ENCODE data around the gene ZNF774. TPM values are rescaled to one million over a fixed set of nuclear protein-coding genes. Genes with fewer than 3 reads are reported as not detected.

ZNF774 gene
- total and polyA plus RNA-seq, 12 donors: 2.2 to 19.6 (median 6.4) TPM

DNA sequence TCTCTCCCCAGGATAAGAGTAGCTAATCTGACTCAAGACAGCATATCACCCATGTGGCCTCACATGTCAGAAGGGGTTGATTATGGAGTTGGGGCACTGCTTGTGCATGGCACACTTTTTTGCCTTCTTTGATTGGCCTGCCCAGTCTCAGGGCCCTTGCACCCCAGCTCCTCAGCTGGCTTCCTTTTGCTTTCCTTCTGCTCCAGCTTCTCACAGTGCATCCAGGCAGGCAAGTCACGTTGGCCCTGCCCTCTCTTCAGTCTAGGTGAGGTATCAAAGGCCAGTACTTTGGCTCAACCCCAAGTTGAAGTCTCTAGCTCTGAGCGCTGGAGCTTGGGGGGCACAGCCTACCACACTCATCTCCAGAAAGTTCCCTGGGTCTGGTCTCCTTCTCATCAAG is 44.4 kb upstream of the ZNF774 start:
- WGBS, 2 donors: 79% methylated on average over 2 of the region's 2 CpGs
- intact Hi-C loops (cut with DNase I): no loop called here
- no peak for TF ChIP-seq CTCF (IDR thresholded peaks at IDR 0.05)
- DNase-seq (no peak), ATAC-seq (no peak)
- Histone ChIP-seq H3K36me3 (no peaks in the 10 kb centered on the region), H3K4me3 (no peak overlapping the region), H3K4me1 (peaks cover 0 to 15% (median 2%) of the 10 kb centered on the region in 9 donors), H3K9me3 (no peaks in the 10 kb centered on the region), H3K27ac (no peak overlapping the region), H3K27me3 (no peaks in the 10 kb centered on the region)

GRCh38 chr15:90309020-90309419 is 43.1 kb upstream of the ZNF774 start:
- no peaks in the 10 kb centered on the region for H3K36me3 ChIP-seq
- ATAC-seq (peak in 4 of 8 donors; percentile 12 to 47 (median 20)), DNase-seq (no peak)
- H3K4me3 ChIP-seq: no peak overlapping the region
- H3K4me1 ChIP-seq: peaks cover 0 to 15% (median 2%) of the 10 kb centered on the region in 9 donors
- intact Hi-C loops (cut with DNase I): no loop called here
- no peaks in the 10 kb centered on the region for H3K9me3 ChIP-seq
- 61 to 68% methylated on average over 4 of the region's 4 CpGs for WGBS, 2 donors
- no peaks in the 10 kb centered on the region for H3K27me3 ChIP-seq
- no peak overlapping the region for H3K27ac ChIP-seq
- no peak for TF ChIP-seq CTCF (IDR thresholded peaks at IDR 0.05)

DNA sequence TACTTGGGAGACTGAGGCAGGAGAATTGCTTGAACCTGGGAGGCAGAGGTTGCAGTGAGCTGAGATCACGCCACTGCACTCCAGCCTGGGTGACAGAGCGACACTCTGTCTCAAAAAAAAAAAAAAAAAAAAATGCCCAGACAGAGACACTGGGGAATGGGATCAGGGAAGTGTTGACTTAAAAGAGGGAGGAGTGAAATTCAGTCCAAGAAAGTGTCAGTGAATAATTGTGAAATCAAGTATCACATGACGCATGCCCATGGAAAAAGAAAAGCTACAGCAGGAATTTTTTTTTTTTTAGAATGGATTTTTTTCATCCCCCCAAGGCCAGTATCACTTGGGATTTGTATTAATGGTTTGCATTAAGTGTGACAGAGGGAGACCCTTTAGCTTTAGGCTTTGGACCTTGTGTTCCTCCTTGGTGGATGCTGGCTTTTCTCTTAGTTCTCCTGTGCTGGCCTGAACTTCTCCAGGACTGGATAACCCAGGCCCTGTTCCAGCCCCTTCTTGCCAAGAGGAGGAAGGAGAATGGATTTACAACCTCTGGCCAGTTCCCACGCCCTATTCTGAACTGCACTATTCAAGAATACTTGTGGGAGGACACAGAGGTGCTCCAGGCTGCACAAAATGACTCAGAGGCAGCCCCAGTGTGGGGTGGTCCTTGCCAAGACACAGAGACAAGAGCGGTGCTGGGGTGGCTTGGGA is 36.7 kb upstream of the ZNF774 start:
- no peaks in the 10 kb centered on the region for H3K36me3 ChIP-seq
- intact Hi-C loops (cut with DNase I): loop anchor here in 3 of 10 donors (5.0 kb wide), 3 partner anchors 167 to 287 kb away; no protein-coding TSS in a partner anchor
- TF ChIP-seq CTCF (IDR thresholded peaks at IDR 0.05): no peak
- H3K9me3 ChIP-seq: no peaks in the 10 kb centered on the region
- H3K4me1 ChIP-seq: peaks cover 0 to 24% (median 20%) of the 10 kb centered on the region in 9 donors
- DNase-seq: peak; percentile 55 to 69
- peak; percentile 62 to 91 (median 82) for ATAC-seq
- peak overlapping the region in 9 of 10 donors; percentile 23 to 65 (median 54) for H3K27ac ChIP-seq
- no peak overlapping the region for H3K4me3 ChIP-seq
- no peaks in the 10 kb centered on the region for H3K27me3 ChIP-seq
- 22 to 36% methylated on average over 5 of the region's 5 CpGs for WGBS, 2 donors

- Histone ChIP-seq H3K27me3 (no peaks in the 10 kb centered on the region), H3K4me1 (peaks cover 0 to 27% (median 22%) of the 10 kb centered on the region in 9 donors), H3K9me3 (no peaks in the 10 kb centered on the region), H3K27ac (peak overlapping the region in 8 of 10 donors; percentile 23 to 65 (median 46)), H3K4me3 (no peak overlapping the region), H3K36me3 (no peaks in the 10 kb centered on the region)
- DNase-seq: no peak
- ATAC-seq: no peak
- intact Hi-C loops (cut with DNase I): loop anchor here in 3 of 10 donors (5.0 kb wide), 3 partner anchors 166 to 286 kb away; no protein-coding TSS in a partner anchor
- no peak for TF ChIP-seq CTCF (IDR thresholded peaks at IDR 0.05)
- WGBS, 2 donors: 70 to 73% methylated on average over 4 of the region's 4 CpGs
Measured at GRCh38 chr15:90316139-90316538, 35.9 kb upstream of the ZNF774 start.
